ENCODE results near the gene COL9A1. TPM values are rescaled to one million over a fixed set of nuclear protein-coding genes. Genes with fewer than 3 reads are reported as not detected.

Gene COL9A1
- total RNA-seq, 1 donor from 2014 or later, result not detected

DNA sequence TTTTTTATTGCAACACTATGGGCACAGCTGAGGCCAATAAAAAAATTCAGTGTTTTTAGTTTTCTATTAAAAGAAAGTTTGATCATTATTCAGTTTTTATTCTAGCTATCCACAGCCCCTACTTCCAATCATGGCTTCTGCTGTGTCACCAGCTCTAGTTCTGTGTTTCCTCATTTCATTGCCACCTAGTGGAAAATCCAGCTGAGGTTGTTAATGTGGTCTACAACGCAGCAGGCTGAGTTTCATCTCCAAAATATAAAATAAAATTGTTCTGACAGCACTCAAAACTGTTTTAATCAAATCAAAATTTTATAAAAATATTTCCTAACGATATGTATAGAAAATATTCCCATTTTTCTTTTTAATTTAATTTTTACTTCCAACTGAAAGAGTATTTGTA lies 13.6 kb downstream of the COL9A1 start:
- intact Hi-C loops (cut with micrococcal nuclease), result no loop called here

DNA sequence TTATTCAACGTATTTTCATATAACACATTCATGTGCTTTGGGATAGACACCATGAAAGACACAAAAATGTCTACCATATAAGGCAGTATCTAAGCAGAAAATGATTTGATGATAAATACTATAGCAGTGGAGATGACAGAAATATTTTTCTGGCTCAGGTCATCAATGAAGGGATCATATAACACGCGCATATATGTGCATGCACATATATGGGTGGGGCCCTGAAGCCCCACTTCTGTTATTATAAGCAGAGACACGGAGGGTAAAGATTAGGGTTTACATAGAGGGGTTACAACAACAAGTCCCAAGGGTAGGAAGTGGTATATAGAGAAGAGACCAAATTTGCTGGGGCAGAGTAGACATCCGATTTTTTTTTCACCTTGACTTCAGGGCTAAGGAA lies 16.0 kb downstream of the COL9A1 start:
- intact Hi-C loops (cut with micrococcal nuclease), result no loop called here

- intact Hi-C loops (cut with micrococcal nuclease), result no loop called here
Observed at GRCh38 chr6:70285201-70285600, 17.7 kb downstream of the COL9A1 start.

- intact Hi-C loops (cut with micrococcal nuclease), result no loop called here
Observed at GRCh38 chr6:70282919-70283461, 19.9 kb downstream of the COL9A1 start.

DNA sequence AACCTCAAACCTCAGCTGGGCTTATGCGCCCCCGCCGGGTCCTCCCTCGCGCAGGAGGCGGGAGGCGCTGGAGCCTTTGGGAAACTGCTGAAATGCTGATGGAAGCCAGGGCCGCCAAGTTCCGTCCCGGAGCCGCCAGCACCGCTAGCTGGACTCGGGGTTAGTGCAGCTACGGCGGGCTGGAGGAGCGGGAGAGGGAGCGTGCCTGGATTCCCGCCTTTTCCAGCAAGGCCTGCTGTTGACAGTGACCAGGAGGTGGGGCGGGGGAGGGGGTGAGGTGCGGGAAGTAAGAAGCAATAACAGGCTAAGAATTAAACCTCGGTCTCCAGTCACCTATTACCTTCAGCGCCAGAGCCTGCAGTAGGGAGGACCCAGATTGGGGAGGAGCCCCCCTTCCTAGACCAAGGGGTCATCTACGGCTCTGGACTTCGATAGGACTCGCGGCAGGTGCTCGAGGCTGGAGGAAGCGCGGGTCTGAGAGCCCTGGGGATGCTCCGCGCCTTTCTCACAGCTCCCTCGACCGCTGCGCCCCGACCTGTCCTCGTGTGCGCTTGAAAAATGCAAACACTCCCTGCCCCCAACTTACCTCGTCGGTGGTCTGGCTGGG lies 20.5 kb downstream of the COL9A1 start:
- intact Hi-C loops (cut with micrococcal nuclease), result no loop called here

DNA sequence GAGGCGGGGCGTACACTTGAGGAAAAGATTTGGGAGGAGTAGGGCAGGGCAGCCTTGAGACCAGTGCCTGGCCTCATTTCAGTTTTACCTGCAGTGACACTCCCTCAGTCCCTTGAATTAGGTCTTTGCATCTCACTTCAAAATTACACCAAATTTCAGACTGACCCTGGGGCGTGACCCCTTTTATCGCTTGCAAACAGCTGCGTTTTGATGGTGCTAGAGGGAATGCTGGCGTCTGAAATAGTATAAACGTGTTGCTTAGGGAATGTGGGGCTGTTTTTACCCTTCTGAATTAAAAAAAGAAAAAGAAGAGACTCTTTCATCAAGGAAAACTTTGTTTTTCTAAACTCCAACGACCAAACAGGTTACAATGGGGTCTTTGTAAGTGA lies 21.0 kb downstream of the COL9A1 start:
- intact Hi-C loops (cut with micrococcal nuclease), result no loop called here

DNA sequence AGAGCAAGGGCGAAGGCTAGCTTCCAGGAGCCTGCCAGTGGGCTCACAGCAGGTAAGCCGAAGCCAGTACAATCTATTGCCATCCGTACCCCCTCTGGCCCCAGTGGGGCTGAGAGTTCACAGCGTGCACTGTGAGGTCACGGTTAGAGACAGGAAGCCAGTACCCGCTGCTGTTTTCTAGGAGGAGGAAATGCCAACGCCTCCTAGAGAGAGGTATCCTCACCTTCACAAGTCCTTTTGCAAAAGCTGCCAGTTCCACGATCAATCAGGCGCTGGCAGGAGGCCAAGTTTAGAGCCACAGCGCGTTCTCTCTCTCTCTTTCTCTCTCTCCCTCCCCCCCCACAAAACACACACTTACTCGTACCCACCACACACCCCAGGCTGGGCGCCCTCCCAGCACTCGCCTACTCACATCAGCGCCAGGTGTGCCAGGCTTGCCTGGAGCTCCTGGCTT lies 22.5 kb downstream of the COL9A1 start:
- intact Hi-C loops (cut with micrococcal nuclease), result no loop called here

DNA sequence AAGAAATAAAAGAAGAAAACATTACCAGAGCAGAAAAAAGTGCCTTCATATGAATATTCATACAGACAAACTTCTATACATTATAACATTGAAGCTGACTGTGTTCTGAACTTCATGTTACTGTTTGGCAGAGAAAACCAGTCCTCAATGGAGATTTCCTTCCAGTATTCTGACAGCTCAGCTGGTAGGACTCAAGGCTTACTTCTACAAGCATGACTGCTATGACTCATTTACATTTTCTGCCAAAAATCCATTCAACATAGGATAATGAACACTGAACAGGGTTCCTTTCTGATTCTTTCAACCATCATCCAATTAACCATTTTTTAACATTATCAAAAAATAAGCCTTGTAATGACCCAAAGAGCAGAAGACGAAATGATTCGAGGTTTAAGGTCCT lies 25.4 kb downstream of the COL9A1 start:
- intact Hi-C loops (cut with micrococcal nuclease), result no loop called here

- intact Hi-C loops (cut with micrococcal nuclease), result no loop called here
Observed at GRCh38 chr6:70274338-70274737, 28.5 kb downstream of the COL9A1 start.

DNA sequence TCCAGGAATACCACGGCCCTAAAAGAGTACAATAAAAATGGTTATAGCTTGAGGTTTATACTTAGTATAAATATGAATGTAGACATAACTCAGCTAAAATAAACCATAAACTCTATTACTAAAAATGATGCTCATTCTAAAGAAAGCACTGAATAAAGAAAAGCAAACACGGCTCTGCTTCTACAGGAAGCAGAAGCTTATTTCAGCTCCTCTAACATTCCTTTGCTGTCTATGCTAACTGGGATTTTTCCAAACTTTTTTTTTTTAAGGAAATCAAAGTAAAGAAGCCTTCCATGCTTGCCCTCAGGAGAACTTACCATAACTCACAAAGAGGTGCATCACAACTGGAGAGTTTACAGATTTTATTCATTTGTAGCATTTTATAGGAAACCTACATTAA lies 30.8 kb downstream of the COL9A1 start:
- intact Hi-C loops (cut with micrococcal nuclease), result no loop called here

- intact Hi-C loops (cut with micrococcal nuclease), result no loop called here
Observed at GRCh38 chr6:70270287-70271005, 32.4 kb downstream of the COL9A1 start.

DNA sequence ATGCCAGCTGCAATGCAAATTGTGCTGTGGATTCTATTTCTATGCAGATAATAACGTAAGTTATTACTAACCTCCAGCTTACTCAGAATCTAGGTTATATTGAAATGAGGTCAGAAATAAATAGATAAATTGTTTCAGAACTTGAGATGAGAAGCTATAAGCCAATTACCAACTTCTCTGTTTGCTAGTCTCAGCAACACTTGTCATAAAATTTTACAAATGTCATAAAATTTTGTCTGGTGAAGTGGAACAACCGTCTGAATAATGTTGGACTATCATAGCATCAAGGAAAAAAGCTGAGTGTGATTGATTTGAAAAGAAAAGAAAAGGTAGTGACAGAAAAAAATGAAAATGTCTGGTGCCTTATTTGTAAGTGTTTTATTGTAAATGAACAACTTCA lies 36.7 kb downstream of the COL9A1 start:
- intact Hi-C loops (cut with micrococcal nuclease), result no loop called here

DNA sequence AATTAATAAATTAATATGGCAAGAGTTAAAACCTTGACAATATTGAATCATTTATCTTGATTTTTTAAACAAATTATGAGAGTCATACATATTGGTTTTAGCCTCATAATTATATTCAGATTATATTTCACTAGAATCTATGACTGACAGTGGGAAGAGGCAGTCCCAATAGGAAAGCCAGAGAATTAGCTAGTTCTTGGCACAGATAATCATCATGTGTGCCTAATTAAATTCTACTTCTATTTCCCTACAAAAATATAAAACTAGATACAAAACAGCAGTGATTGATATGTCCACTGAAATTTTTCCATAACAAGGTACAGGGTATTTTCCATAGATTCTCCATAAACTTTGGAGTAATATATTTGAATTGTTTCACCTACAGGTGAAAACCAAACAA lies 38.6 kb downstream of the COL9A1 start:
- intact Hi-C loops (cut with micrococcal nuclease), result no loop called here

DNA sequence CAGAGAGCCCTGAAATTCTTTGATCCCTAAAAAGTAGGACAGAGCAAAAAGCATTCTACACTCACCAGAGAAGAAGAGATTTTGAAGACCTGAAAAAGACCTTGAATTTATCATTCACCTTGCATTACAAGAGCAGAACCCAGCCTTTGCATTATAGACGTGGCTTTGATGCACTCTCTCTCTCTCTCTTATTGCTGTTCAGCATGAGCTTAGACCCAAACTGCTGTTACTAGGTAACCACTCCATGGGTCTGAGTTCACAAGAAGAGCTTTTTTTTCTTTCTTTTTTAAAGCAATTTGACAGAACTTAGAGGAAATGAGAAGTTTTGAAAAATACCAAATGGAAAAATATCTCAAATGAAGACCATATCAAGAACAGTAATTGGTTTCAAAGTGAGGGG lies 44.4 kb downstream of the COL9A1 start:
- intact Hi-C loops (cut with micrococcal nuclease), result no loop called here

- intact Hi-C loops (cut with micrococcal nuclease), result no loop called here
Observed at GRCh38 chr6:70257768-70258273, 45.1 kb downstream of the COL9A1 start.

DNA sequence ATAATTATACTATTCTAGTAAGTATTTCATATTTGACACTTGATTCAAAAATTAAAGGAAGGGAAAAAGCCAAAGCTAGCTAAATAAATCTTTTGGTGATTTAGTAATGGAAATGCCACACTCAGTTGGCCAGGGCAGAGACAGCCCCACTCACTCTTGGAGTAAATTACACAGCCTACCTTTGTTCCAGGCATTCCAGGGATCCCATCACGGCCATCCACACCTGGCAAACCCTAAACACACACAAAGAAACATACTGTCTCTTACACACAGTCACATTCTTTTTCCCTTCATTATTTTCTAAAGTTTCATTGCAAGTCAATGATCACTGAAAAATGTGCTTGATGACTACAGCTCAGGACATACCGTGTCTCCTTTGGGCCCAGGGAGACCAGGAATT lies 48.1 kb downstream of the COL9A1 start:
- intact Hi-C loops (cut with micrococcal nuclease), result no loop called here

GRCh38 chr6:70253923-70254322 lies 49.0 kb downstream of the COL9A1 start:
- intact Hi-C loops (cut with micrococcal nuclease), result no loop called here

GRCh38 chr6:70252604-70253003 lies 50.3 kb downstream of the COL9A1 start:
- intact Hi-C loops (cut with micrococcal nuclease), result no loop called here

- intact Hi-C loops (cut with micrococcal nuclease), result no loop called here
Observed at GRCh38 chr6:70246118-70246517, 56.8 kb downstream of the COL9A1 start.

GRCh38 chr6:70241991-70242420 lies 60.9 kb downstream of the COL9A1 start:
- intact Hi-C loops (cut with micrococcal nuclease), result no loop called here

DNA sequence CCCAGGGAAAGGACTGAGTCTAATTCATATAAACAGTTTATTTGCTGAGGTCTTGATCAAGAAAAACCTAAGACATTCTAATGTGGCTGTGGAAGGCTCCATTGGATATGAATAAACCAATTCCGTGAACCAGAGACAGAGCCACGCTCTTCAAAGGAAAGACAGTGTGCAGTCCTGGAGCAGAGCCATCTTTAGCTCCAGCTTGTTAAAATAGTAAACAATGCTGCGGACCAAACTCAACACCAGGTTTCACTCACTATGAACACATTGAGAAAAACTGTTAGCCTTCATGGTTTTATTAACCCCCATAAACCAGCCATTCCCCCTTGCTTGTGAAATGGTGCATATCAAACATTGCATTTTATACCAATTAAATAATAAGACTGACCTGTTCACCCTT lies 61.9 kb downstream of the COL9A1 start:
- intact Hi-C loops (cut with micrococcal nuclease), result no loop called here

DNA sequence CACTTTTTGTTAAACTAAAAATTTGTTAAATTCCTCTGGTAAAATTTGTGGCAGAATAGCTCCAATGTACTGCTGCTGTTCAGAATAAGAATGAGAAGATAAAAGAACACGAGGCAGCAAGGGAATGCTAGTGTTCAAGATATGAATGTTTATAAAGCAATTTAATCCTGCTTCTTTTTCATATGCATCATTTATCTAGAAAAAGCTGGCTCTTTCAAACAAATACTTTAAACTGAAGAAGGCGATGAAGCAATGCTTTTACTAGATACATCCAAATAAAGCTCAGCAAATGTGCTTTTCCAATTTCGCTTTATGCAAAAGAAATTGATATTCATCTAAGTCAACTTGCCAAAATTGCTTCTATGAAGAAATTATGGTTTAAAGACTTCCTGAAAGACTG lies 66.5 kb downstream of the COL9A1 start:
- intact Hi-C loops (cut with micrococcal nuclease), result no loop called here

Measured in T-helper 2 cell treated with Interferon-gamma antibody and Interleukin-4, amounts not matched to agents 100 ng/mL and 5 ng/mL, for 36 hours (primary cell).